Erythroblast (primary cell): Measurements from ENCODE around the gene C3orf52.

Experiments
- DNase-seq, 2 experiments: peaks; one replicate each; lab custom pipeline; 2025; lab: John Stamatoyannopoulos, UW
- GATA1 ChIP-seq: IDR thresholded peaks from 2 replicates; pipeline ENCODE4 v1.6.1; 2011; ENCODE audit warnings: low read depth, mild to moderate bottlenecking, control low read depth, low read length, moderate library complexity
- POLR2A ChIP-seq: IDR thresholded peaks from 2 replicates; pipeline ENCODE4 v1.6.1; 2011; ENCODE audit warnings: mild to moderate bottlenecking, low read length

The C3orf52 gene

DNA sequence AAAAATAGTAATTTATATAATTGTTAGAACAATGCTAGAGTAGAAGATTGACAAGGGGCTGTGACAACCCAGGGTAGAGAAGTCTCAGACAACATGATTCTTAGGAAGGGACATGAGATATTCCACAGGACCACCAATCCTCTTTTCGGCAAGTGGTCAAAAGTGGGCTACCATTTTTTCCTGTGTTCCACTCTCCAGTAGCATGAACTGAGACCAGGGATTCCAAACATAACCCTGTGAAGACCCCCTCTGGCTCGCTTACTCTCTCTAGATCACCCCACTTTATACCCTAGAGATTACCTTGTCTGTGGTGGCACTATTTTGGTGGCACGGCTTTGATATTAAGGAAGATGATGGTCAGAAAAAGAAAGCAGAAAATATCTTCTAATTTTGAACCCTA, 45.9 kb downstream of the C3orf52 start:
- TF ChIP-seq GATA1 (no peak), POLR2A (no peak)

DNA sequence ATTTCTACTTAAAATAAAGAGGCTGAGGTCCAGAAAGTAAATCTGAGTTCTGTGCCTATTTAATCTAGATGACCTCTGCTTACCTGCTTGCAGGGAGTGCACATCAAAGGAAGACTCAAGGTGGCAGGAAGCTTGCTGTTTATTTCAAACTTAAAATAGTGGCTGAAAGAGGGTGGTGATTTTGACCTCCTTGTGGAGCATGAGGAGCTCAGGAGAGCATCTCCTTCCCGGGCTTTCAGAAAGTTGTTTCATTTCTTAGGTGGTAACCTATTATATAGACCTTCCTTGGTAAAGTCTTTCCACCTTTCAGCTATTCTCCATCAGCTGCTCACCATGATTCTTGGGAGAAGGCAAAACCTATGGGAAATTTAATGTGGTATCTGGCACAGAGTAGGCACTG, 46.4 kb downstream of the C3orf52 start:
- DNase-seq, result no peak
- TF ChIP-seq POLR2A, result no peak
- TF ChIP-seq GATA1, result no peak

More for the DNA sequence above, 45.9 kb downstream of the C3orf52 start:
- DNase-seq, result no peak

- no peak for DNase-seq
- TF ChIP-seq GATA1 (no peak), POLR2A (no peak)
These were observed 46.8 kb downstream of the C3orf52 start, which contains the start of gene GCSAM for GRCh38 chr3:112132975-112133448. Gene GCSAM, minus strand, starts transcription at chr3:112133248. Its CDS starts 128 bp downstream, at chr3:112133120.

DNA sequence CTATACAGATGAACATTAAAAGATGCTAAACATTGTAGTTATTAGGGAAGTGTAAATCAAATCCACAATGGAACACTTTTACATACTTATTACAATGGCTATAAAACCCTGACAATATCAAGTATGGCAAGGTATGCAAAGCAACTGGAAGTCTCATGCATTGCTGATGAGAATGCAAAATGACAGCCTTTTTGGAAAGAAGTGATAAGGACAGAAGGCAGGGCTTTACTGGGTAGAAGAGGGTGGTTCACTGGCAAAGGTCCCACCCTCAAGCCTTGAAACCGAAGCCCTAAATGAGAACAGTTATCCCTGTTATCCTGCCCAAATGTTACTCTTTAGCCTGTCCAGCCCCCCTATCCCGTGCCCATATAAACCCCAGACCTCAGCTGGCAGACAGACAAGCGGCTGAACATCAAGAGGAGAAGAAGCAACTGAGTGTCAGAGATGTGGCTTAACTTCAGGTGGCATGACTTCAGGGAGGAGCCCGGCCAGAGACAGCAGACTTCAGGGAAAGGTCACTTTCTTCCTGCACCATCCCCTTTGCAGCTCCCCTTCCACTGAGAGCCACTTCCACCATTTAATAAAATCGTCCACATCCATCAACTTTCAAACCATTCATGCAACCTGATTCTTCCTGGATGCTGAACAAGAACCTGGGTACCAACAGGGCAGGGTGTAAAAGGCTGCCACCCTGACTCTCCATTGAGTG, 47.6 kb downstream of the C3orf52 start:
- peak; percentile 6 to 18 for DNase-seq
- TF ChIP-seq POLR2A (no peak), GATA1 (no peak)

DNA sequence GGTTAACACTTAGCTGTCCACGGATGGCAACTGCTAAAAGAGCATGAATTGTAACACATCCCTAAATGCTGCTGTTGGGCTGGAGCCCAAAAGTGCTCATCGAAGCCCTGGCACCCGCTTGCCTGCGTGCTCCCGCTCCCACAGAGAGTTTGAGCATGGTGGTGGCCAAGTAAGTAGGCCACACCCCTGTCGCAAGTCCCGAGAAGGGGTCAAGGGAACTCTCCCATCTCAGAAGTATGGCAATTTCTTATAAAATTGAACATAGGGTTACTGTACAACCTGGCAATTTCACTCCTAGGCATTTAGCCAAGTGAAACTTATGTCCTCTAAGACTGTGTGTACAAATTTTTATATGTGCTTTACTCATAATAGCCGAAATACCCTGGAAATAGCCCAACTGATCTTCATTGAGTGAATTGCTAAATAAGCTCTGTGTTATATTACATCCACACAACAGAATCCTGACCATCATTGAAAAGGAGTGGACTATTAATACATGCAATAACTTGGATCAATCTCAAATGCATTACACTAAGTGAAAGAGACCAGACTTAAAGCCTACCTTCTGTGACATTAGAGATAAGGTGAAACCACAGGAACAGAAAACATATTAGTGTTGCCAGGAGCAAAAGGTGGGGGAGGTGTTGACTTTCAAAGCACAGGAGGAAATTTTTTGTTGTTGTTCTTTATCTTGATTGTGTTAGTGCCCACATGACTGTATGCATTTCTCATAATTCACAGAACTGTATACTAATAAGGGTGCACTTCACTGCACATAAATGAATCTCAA, 48.3 kb downstream of the C3orf52 start:
- DNase-seq, result peak; percentile 3 to 46
- no peak for TF ChIP-seq POLR2A
- TF ChIP-seq GATA1, result no peak

GRCh38 chr3:112136046-112136445, 49.9 kb downstream of the C3orf52 start:
- no peak for TF ChIP-seq POLR2A
- no peak for TF ChIP-seq GATA1
- DNase-seq, result no peak

- DNase-seq, result peak; percentile 19 to 31
- TF ChIP-seq POLR2A (no peak), GATA1 (no peak)
These were observed 50.9 kb downstream of the C3orf52 start for GRCh38 chr3:112136959-112137693.

- no peak for TF ChIP-seq POLR2A
- no peak for TF ChIP-seq GATA1
- no peak for DNase-seq
These were observed 51.6 kb downstream of the C3orf52 start for GRCh38 chr3:112137781-112138180.

- TF ChIP-seq GATA1 (no peak), POLR2A (no peak)
These were observed 52.2 kb downstream of the C3orf52 start for GRCh38 chr3:112138219-112138969.

DNA sequence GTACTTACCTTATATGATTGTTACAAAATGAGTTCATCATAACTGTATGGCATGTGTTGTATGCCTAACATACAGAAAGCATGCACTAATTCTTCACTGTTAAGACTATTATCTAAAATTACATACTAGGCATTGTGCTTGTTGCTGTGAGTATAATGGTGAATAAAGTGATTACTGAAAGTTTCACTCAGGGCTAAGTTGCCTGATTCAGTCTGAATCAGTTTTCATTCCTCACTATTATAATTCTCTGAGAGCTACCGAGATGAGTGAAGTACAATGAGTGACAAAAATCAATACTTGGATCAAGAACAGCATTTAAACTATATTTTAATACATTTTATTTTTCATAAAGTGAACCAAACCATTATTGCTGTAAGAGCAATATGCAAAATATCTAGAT, 54.4 kb downstream of the C3orf52 start:
- DNase-seq, result no peak
- no peak for TF ChIP-seq GATA1
- no peak for TF ChIP-seq POLR2A

More at GRCh38 chr3:112138219-112138969, 52.2 kb downstream of the C3orf52 start:
- DNase-seq, result no peak

GRCh38 chr3:112141293-112141692, 55.1 kb downstream of the C3orf52 start:
- no peak for DNase-seq
- TF ChIP-seq POLR2A (no peak), GATA1 (no peak)

GRCh38 chr3:112143251-112143650, 57.1 kb downstream of the C3orf52 start:
- TF ChIP-seq GATA1 (no peak), POLR2A (no peak)
- no peak for DNase-seq

GRCh38 chr3:112143689-112144088, 57.5 kb downstream of the C3orf52 start:
- TF ChIP-seq GATA1 (no peak), POLR2A (no peak)
- no peak for DNase-seq
